ENCODE results near the gene ZDHHC20. TPM values are rescaled to one million over a fixed set of nuclear protein-coding genes. Genes with fewer than 3 reads are reported as not detected.

The ZDHHC20 gene
- total RNA-seq, 1 experiment from 2014 or later = 69.1 TPM

GRCh38 chr13:21453387-21454081, 5.6 kb downstream of the ZDHHC20 start:
- Mint-ChIP-seq H3K27ac (no peak overlapping the region), H3K36me3 (ENCODE audit: insufficient read depth in 1 of 3, low read depth in 3 of 3) (peaks cover 22 to 43% (median 42%) of the 10 kb centered on the region in 3 experiments), H3K4me1 (peaks cover 15 to 17% of the 10 kb centered on the region in 2 experiments), H3K27me3 (ENCODE audit: low read depth) (no peaks in the 10 kb centered on the region), H3K4me3 (no peak overlapping the region), H3K9me3 (peaks cover 20 to 44% of the 10 kb centered on the region in 2 experiments)
- Histone ChIP-seq H3T11ph (ENCODE audit: low read length) (no peak overlapping the region), H3K18ac (ENCODE audit: insufficient read length, low read depth, low read length) (no peak overlapping the region), H2AK5ac (ENCODE audit: insufficient read length, low read length) (no peak overlapping the region), H3K4ac (ENCODE audit: low read depth, low read length) (no peak overlapping the region), H3K79me1 (ENCODE audit: insufficient read depth, low read depth, low read length, poor library complexity, severe bottlenecking) (no peaks in the 10 kb centered on the region), H3K4me1 (ENCODE audit: insufficient read depth, low read length) (no peaks in the 10 kb centered on the region), H4K8ac (replicated peaks; ENCODE audit: insufficient read length, low read depth, low read length) (no peak overlapping the region), H2BK5ac (ENCODE audit: insufficient read length, low read length) (no peak overlapping the region), H2BK20ac (ENCODE audit: low read depth, low read length, poor library complexity, severe bottlenecking) (no peak overlapping the region), H3K4me2 (ENCODE audit: insufficient read depth, insufficient read length, low read length) (no peak overlapping the region), H3K27me3 (ENCODE audit: insufficient read depth, low read length) (no peaks in the 10 kb centered on the region), H2BK15ac (ENCODE audit: low read depth, low read length) (no peak overlapping the region), H2AFZ (ENCODE audit: low read length) (no peak overlapping the region), H3K23me2 (ENCODE audit: insufficient read length, low read depth, low read length, poor library complexity, severe bottlenecking) (no peaks in the 10 kb centered on the region), H4K20me1 (ENCODE audit: control insufficient read depth, insufficient read depth, insufficient read length) (no peaks in the 10 kb centered on the region), H3K14ac (ENCODE audit: insufficient read depth, low read length) (no peak overlapping the region), H3K79me2 (ENCODE audit: insufficient read depth, low read length) (peaks cover 38% of the 10 kb centered on the region), H3K23ac (ENCODE audit: insufficient read length, low read depth, low read length) (no peak overlapping the region), H3K9ac (ENCODE audit: extremely low read depth, insufficient read length, low read length) (no peak overlapping the region), H4K91ac (ENCODE audit: insufficient read length, low read depth, low read length) (no peak overlapping the region), H2BK120ac (ENCODE audit: low read depth, low read length, poor library complexity, severe bottlenecking) (no peak overlapping the region), H3K27ac (ENCODE audit: insufficient read length, low read depth, low read length) (no peak overlapping the region), H4K5ac (ENCODE audit: insufficient read length, low read depth, low read length) (no peak overlapping the region), H3K9me3 (ENCODE audit: control insufficient read depth, low read depth, low read length) (peaks cover 4% of the 10 kb centered on the region), H2BK12ac (ENCODE audit: insufficient read length, low read depth, low read length) (no peak overlapping the region), H3K56ac (ENCODE audit: insufficient read length, low read depth, low read length) (no peak overlapping the region)
- no peak for TF ChIP-seq CTCF (conservative IDR thresholded peaks at IDR 0.05)
- DNase-seq = no peak
- WGBS (ENCODE audit: extremely low coverage, insufficient read length, low lambda C conversion rate) = no CpG with 5 or more reads among the region's 6 CpGs
